SU-DHL-6 (cell line): ENCODE data around the gene SMAD7.

Experiments
- CTCF ChIP-seq: fragments of 200-600 bp; sonication (generic); IDR thresholded peaks from one replicate; pipeline ENCODE4 v1.5.1; 2017; ENCODE audit warnings: antibody characterized with exemption, mild to moderate bottlenecking, low read length, moderate library complexity; ENCODE audit not compliant: insufficient read depth, poor library complexity, severe bottlenecking
- EZH2phosphoT487 ChIP-seq: fragments of 200-600 bp; sonication (generic), shearing (Covaris generic); conservative IDR thresholded peaks from 2 replicates; pipeline ENCODE4 v1.6.1; 2018; ENCODE audit warnings: mild to moderate bottlenecking, antibody characterized with exemption, low read length, moderate library complexity, mixed read lengths

GRCh38 chr18:48963586-48964470 is 13.1 kb upstream of the SMAD7 start:
- TF ChIP-seq CTCF (no peak), EZH2phosphoT487 (no peak)
